ENCODE results near the gene B2M. TPM values are rescaled to one million over a fixed set of nuclear protein-coding genes. Genes with fewer than 3 reads are reported as not detected.

B2M gene
- total RNA-seq, result 2,417 and 2,644 TPM in 2 replicates

DNA sequence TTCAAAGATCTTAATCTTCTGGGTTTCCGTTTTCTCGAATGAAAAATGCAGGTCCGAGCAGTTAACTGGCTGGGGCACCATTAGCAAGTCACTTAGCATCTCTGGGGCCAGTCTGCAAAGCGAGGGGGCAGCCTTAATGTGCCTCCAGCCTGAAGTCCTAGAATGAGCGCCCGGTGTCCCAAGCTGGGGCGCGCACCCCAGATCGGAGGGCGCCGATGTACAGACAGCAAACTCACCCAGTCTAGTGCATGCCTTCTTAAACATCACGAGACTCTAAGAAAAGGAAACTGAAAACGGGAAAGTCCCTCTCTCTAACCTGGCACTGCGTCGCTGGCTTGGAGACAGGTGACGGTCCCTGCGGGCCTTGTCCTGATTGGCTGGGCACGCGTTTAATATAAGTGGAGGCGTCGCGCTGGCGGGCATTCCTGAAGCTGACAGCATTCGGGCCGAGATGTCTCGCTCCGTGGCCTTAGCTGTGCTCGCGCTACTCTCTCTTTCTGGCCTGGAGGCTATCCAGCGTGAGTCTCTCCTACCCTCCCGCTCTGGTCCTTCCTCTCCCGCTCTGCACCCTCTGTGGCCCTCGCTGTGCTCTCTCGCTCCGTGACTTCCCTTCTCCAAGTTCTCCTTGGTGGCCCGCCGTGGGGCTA is at the start of gene B2M, which contains the start of gene PATL2:
Gene B2M, plus strand, starts transcription at position 422 of the 647 bp plus-strand sequence. Its CDS starts 30 bp downstream, at position 452.
Gene PATL2, minus strand, starts transcription at position 228 of the 647 bp plus-strand sequence. CDS start 34,833 bp downstream, outside the sequence.

GRCh38 chr15:44663410-44664308 is 47.7 kb upstream of the B2M start, which contains the start of gene SPG11:
SPG11 (minus strand) TSS chr15:44663662; CDS start chr15:44663647, 15 bp downstream.

DNA sequence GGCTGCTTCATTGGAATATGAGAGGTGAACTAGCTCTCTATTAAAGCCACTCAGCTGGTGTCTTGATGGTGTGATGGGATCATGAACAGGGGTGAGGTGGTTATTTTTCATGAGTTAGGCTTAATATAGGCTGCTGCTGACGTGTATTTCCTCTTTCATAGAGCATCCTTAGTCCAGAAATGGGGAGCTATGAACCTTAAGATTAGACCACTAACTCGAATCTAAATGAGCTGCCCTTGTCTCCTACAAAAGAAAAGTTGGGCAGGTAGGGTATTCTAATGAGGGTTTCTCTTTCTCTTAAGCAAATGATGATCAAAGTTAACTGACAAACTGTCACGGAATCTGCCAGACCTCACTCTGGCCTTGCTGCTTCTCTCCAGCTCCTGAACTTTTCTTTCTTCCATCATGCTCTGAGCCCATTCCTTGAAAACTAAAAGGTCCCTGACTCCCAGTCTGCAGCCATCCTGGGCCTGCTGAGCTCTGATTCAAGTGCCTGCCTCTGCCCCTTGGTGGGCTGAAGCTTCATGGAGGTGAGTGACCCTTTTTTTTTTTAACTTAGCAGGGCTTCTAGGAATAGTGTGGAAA is 25.0 kb downstream of the B2M start, which contains the start of gene TRIM69:
Gene TRIM69, plus strand, starts transcription at position 348 of the 585 bp plus-strand sequence. Its CDS starts 177 bp downstream, at position 525.

Small RNAs within 50 kb of the gene (small RNA-seq; reads per million reads assigned to genes)
- not detected for gene RF00019

Other genes with a start within 250 kb of the B2M start
- gene EIF3J, start 174.4 kb upstream of the B2M start, total RNA-seq, result 25.1 and 30.3 TPM in 2 replicates
- gene SPG11, start 47.9 kb upstream of the B2M start, total RNA-seq, result 65.0 and 83.9 TPM in 2 replicates
- gene PATL2, start 194 bp upstream of the B2M start, total RNA-seq, result 0.61 and 0.81 TPM in 2 replicates
- gene TRIM69, start 25.0 kb downstream of the B2M start, total RNA-seq, result 15.3 and 18.0 TPM in 2 replicates
- gene TERB2, start 245.2 kb downstream of the B2M start, total RNA-seq, result not detected in 2 replicates